ENCODE data around the gene SUPT3H. TPM values are rescaled to one million over a fixed set of nuclear protein-coding genes. Genes with fewer than 3 reads are reported as not detected.
A peak's percentile ranks its signal among the peaks of the same experiment; 100 is the strongest.

Gene SUPT3H
- total and polyA plus RNA-seq, 2 of the 13 experiments (the other 11 are each of a cell fraction or from before 2014, with no cell fraction given) = 11.9 to 36.1 TPM

- TF ChIP-seq MLXIP (CRISPR knock-in tag; IDR thresholded peaks at IDR 0.05; ENCODE audit: borderline replicate concordance) (peak; percentile 76; the same call in 1 of the 2 replicates), RXRA (CRISPR knock-in tag; IDR thresholded peaks at IDR 0.05) (peak; percentile 31; the same call in 1 of the 2 replicates), FUBP1 (CRISPR knock-in tag; IDR thresholded peaks at IDR 0.05; ENCODE audit: borderline replicate concordance) (no peak), ZBTB49 (CRISPR knock-in tag; IDR thresholded peaks at IDR 0.05; ENCODE audit: borderline replicate concordance) (no peak), ZFP1 (CRISPR knock-in tag; IDR thresholded peaks at IDR 0.05) (0 out of 2 replicates have a peak, but pooled peaks have one; percentile 63), MTA3 (CRISPR knock-in tag; IDR thresholded peaks at IDR 0.05) (no peak), CENPX (CRISPR knock-in tag; IDR thresholded peaks at IDR 0.05) (no peak), BRF2 (CRISPR knock-in tag; IDR thresholded peaks at IDR 0.05) (peak; percentile 84), ZNF691 (CRISPR knock-in tag; IDR thresholded peaks at IDR 0.05; ENCODE audit: borderline replicate concordance, low read depth) (peak; percentile 86), HMG20A (CRISPR knock-in tag; IDR thresholded peaks at IDR 0.05; ENCODE audit: borderline replicate concordance) (peak; percentile 22; the same call in 1 of the 2 replicates), FOXC1 (CRISPR knock-in tag; IDR thresholded peaks at IDR 0.05; ENCODE audit: borderline replicate concordance) (peak; percentile 76; the same call in 1 of the 2 replicates), GATA4 (IDR thresholded peaks at IDR 0.05; ENCODE audit: borderline replicate concordance, low read depth) (no peak; the same call in 1 of the 2 replicates), ZNF460 (CRISPR knock-in tag; IDR thresholded peaks at IDR 0.05; ENCODE audit: borderline replicate concordance) (no peak), ZNF280D (CRISPR knock-in tag; IDR thresholded peaks at IDR 0.05) (peak; percentile 91)
These were observed at the start of gene SUPT3H (continued) for GRCh38 chr6:45377554-45378333.

All from HepG2 (cell line).